HT1080 (cell line): ENCODE measurements around the gene UBL4A. TPM values are rescaled to one million over a fixed set of nuclear protein-coding genes. Genes with fewer than 3 reads are reported as not detected.

Source experiments
- DNase-seq: peaks from one replicate; pipeline ENCODE4 v3.0.0-alpha.2; 2015; ENCODE audit warnings: low read depth
- total RNA-seq: library from RNA; depleted of rRNA; stranded (reverse); fragments of >200 nt; shearing (Covaris generic); gene quantifications from 2 replicates; pipeline ENCODE4 v1.2.3, GENCODE V29; 2014

Gene UBL4A
- total RNA-seq, 1 experiment from 2014 or later = 61.7 TPM

DNA sequence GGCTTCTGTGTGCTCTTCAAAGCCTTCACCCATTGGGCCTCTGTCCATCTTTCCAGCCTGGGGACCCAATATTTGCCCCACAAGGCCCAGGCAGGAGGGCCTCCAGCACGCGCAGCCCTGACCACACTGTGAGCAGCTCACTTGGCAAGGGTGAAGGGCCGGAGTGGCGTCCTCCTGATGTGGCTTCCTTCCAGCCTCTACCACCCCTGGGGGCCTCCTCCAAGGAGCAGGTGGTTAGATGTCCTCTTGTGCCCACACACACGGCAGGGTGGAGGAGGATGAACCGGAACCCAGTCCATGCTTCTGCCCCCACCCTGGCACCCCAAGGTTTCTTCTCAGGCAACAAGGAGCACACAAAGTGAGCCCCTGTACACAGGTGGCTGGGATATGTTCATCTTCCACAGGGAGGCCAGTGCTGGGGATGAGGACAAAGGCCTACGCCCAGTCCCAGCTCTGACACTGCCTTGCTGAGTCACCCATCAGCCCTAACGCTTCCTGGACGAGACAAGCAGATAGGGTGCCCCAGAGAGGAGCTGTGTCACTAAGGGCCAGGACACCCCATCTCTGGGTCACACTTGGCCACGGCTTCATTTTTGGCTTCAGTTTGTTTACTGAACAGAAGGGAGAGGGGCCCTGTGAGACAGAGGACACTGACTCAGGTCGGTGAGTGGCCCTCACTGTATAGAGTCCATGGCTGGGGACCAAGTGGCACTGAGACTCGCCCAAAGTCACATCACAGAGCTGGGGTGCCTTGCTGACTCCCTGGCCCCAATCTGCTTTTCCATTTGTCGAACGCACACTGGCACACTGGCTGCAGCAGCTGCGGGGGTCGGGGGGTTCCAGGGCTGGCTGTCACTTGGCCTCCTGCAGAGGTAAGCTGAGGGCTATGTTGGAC is 1.9 kb downstream of the UBL4A start:
- no peak for DNase-seq

GRCh38 chrX:154483325-154483724 is 3.1 kb downstream of the UBL4A start:
- no peak for DNase-seq

- DNase-seq = no peak
These were observed 3.6 kb downstream of the UBL4A start for GRCh38 chrX:154482786-154483185.

- no peak for DNase-seq
These were observed 4.4 kb downstream of the UBL4A start for GRCh38 chrX:154481911-154482601.

- no peak for DNase-seq
These were observed 5.2 kb downstream of the UBL4A start for GRCh38 chrX:154481195-154481594.

DNA sequence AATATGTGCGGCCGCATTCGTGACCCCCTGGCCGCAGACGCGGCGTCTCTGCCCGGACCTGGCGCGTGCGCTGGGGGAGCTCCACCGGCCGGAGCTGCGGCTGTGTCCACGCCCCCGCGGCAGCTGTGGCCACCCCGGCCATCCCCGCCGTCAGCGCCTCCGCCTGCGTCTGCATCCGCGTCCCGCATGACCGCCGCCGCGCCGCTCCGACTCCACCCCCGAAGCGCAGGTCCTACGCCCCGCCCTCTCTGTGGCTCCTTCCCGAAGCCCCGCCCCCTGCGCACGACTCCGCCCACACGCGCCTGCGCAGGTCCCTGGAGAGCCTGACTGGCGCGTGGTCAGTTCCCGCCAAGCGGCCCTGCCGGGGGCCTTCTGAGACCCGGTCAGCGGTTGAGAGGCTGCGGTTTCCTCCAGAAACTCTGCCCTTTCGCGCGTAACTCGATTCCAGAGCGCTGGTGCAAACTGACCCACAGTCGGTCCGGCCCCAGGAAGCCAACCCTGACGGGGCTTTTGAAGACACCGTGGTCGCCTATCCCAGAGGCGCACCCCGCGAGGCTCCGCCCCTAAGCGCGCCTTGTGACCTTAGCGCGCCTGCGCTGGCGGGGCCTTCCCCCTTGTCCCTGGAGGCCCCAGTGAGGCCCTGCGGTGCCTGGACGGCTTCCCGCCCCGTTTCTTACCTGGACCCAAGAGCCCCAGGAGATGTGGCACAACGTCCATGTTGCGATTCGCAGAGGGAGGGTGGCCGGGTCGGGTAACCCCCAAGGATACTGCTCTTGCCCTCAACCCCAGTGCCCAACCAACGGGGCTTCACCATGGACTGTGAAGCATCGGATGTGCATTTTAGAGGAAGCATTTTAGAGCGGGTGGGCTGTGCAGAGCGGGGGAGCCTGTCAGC is 7.4 kb downstream of the UBL4A start, which contains the start of gene LAGE3:
LAGE3 (minus strand) TSS at position 554 of the 895 bp plus-strand sequence; CDS start at position 188, 366 bp downstream.
- DNase-seq = peak; percentile 77

DNA sequence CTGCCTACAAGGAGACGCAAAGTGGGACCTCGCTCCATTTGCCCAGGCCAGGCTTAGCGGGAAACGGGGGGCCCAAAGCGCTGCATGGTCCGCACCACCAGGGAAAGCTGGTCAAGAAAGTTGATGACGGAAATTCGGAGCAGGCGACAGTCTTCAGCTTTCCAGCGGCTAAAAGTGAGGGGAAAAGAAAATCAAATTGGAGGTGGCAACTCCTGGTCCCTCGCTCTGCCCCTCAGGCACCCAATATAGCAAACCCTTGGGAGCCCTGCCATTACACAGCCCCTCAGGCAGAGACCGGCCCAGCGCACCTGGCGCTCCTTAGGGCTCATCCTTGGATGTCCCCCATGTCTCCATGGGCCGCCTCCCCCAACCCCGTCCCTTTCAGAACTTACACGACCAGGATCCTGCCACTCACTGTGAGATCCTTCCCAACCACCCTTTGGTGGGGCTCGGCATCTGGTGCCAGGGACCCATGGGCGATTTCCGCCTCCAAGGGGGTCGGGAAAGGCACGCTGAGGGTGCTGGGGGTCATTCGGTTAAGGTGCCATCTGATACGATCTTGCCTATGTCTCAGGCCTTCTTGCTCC is 8.4 kb downstream of the UBL4A start:
- DNase-seq = no peak

DNA sequence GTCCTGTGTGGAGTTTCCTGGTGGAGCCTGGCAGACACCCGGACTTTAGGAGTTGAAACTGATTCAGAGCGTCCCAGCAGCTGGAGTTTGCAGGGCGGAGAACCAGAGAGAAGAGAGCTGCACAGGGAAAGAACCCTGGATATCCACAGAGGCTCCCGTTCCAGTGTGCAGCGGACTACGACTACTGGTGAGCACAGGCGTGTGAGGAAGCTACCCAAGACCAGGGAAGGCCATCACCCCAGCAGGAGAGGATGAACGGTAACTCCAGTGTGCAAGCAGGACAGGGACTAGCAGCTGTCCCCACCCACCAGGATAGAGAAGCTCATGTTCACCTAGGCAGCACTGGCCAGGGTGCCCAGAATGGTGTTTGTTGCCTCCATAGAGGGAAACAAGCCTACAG is 9.6 kb downstream of the UBL4A start:
- no peak for DNase-seq

- DNase-seq = no peak
These were observed 12.7 kb downstream of the UBL4A start for GRCh38 chrX:154473683-154474082.

DNA sequence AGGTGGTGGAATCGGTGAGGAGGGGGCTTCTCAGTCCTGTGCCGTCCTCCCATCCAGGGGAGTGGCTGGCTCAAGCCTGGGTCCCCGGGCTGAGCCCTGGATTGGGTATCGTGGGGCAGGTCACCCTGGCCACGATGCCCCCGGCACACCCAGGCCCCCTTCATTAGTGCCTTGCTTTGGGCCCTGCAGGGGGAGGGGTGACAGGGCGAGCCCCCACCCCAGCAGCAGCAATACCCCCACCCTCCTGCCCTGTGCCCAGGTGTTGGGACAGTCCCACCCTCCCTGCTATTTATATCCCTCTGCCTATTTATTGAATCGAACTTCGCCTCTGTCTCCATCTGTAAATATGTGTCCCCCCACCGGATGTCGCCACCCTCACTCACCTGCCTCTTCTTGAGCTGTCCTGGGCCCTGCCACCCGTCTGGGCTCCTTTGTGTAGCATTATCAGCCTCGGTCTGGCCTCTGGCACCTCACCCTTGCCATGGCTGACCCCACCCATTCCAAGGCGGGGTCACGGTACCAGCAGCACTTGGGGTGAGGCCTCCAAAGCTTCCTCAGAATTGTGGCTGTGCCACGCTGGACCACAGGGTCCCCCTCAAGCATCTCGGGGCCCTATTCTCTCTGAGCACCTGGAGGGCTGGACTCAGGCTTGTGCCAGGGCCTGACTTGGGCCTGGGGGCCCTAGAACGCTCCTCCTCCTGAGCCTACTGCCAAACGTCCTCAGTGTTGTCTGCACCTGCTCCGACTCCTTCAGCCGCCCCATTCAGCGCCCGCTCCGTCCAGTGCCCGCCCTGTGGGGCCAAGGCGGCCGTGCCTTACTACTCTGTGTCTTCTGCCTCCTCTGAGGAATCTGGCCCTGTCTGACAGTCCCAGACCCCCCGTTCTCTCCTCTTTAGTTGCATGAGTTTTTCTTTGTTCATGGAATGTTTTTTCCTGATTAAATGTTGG is 13.5 kb downstream of the UBL4A start:
- no peak for DNase-seq

DNA sequence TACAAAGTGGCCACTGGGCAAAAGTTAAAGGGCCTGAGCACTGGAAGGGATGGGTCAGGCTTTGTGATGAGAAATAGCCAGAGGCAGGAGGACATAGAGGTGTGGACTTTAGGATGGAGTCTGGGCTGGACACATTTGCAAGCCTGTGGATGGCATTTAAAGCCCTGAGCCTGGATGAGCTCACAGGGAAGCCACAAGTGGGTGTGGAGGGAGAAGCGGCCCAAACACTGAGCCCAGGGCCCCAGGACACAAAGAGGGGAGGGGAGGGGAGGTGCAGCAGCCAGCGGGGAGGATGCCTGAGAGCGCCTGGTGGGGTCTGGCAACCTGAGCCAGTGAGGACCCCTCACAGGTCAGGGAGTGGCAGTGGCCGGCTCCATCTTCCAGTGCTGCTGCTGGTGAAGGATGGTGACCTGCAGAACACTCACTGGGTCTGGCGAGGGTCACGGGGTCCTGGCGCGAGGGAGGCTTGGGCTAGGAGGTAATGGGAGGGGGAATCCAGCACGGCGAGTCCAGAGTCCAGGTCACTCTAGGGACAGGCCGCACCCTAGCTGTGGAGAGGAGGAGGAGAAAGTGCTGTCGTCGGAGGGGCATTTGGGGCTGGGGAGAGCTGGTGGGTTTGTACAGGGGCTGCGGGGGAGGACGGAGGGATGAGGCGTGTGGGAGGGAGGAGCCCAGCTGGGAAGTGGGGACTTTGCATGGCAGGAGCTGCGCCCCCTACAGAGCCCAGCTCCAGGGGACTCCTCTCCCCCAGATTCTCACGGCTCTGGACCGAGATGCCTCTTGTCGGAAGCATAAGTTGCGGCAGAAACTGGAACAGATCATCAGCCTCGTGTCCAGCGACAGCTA is 14.4 kb downstream of the UBL4A start:
- no peak for DNase-seq

- DNase-seq = no peak
These were observed 15.4 kb downstream of the UBL4A start for GRCh38 chrX:154470914-154471568.

DNA sequence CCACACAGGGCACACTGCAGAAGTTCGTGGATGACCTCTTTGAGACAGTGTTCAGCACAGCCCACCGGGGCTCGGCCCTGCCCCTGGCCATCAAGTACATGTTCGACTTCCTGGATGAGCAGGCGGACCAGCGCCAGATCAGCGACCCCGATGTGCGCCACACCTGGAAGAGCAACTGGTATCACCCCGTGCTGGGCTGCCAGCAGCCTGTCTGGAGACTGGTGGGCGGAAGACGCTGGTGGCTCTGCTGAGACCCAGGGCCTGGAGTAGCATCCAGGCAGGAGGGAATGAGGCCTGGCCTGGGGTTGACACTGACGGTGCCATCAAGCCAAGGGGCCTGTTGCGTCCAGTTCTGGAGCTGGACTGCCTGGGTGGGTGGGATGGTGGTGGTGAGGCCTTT is 16.0 kb downstream of the UBL4A start:
- DNase-seq = no peak

DNA sequence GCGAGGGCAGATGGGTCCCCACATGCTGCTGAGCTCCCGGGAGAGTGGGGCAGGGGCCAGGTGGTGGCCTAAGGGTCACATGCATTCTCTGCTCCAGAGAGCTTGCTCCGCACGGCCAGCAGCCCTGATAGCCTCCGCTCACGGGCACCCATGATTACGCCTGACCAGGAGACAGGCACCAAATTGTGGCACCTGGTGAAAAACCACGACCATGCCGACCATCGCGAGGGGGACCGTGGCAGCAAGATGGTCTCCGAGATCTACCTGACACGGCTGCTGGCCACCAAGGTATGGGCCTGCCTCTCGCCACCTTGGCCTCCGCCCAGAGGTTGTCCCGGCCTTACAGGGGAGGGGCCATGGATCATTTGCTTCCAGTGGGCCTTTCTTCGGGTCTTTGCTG is 16.5 kb downstream of the UBL4A start:
- no peak for DNase-seq

- DNase-seq = no peak
These were observed 17.3 kb downstream of the UBL4A start for GRCh38 chrX:154469114-154469513.

- no peak for DNase-seq
These were observed 18.2 kb downstream of the UBL4A start for GRCh38 chrX:154468217-154468616.

- no peak for DNase-seq
These were observed 18.9 kb downstream of the UBL4A start for GRCh38 chrX:154467556-154467955.

DNA sequence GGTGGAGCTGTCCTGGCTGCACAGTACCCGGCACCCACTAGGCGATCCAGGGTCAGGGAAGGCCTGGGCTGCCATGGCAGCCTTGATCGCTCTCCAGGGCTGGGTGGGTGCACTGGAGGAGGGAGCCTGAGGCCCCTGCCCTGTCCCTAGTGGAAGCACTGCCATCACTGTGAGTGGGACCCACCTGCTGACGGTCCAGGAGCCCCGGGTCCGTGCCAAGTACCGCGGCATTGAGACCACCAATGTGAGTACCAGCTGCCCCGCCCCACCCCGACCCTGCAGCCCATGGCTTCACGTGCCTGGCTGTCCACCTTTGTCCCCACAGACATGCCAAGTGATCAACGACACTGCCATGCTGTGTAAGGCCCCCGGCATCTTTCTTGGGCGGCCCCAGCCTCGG is 19.5 kb downstream of the UBL4A start:
- DNase-seq = no peak

GRCh38 chrX:154466036-154466435 is 20.4 kb downstream of the UBL4A start:
- no peak for DNase-seq
